ENCODE measurements around the gene BMERB1.

Gene BMERB1

GRCh38 chr16:15519790-15520189, 85.4 kb downstream of the BMERB1 start:
- H3K4me3 ChIP-seq (replicated peaks in 1 of 2; ENCODE audit: low read depth in 2 of 2, low read length in 2 of 2) = no peak overlapping the region
- DNase-seq (ENCODE audit: low read depth in 2 of 2) = no peak
- TF ChIP-seq CTCF (IDR thresholded peaks at IDR 0.05; ENCODE audit: low read depth, low read length) = no peak

GRCh38 chr16:15521390-15521757, 87.0 kb downstream of the BMERB1 start:
- no peak overlapping the region for H3K4me3 ChIP-seq (replicated peaks in 1 of 2; ENCODE audit: low read depth in 2 of 2, low read length in 2 of 2)
- no peak for DNase-seq (ENCODE audit: low read depth in 2 of 2)
- no peak for TF ChIP-seq CTCF (IDR thresholded peaks at IDR 0.05; ENCODE audit: low read depth, low read length)

DNA sequence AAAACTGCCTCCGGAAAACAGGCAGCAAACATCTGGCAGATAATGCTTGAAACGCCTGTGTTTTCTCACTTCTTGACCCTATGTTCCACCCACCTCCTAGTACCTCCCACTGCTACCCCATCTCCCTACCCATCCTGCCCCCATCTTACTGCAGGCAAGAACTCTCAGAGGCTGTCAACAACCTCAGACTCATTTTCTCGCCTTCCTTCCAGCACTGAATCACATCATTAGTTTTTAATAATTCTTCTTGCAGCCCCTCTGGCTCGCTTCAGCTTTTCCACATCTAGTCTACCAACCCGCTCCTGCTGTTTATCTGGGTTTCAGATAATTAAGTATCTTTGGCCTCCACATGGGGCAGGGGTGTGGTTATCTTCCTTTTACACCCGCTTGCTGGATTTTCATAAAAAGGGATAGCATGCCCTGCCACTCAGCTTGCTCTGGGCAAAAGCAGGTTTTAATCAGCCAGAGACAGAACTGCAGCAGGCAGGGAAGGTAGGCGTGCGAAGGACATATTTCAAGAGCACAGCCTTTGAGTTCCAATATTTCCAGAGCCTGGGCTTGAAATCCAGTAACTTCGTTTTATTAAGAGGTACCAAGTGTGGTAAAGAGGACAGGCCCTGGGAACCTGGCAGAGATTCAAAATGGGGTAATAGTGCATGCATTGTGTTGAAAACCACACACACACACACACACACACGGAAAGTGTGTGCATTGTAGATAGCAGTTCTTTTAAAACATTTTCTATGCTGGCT, 87.5 kb downstream of the BMERB1 start:
- no peak for TF ChIP-seq CTCF (IDR thresholded peaks at IDR 0.05; ENCODE audit: low read depth, low read length)
- peak; percentile 7 to 87 for DNase-seq (ENCODE audit: low read depth in 2 of 2)
- H3K4me3 ChIP-seq (replicated peaks in 1 of 2; ENCODE audit: low read depth in 2 of 2, low read length in 2 of 2) = no peak overlapping the region

- no peak overlapping the region for H3K4me3 ChIP-seq (replicated peaks in 1 of 2; ENCODE audit: low read depth in 2 of 2, low read length in 2 of 2)
- TF ChIP-seq CTCF (IDR thresholded peaks at IDR 0.05; ENCODE audit: low read depth, low read length) = no peak
- no peak for DNase-seq (ENCODE audit: low read depth in 2 of 2)
Observed at GRCh38 chr16:15523092-15523541, 88.7 kb downstream of the BMERB1 start.

DNA sequence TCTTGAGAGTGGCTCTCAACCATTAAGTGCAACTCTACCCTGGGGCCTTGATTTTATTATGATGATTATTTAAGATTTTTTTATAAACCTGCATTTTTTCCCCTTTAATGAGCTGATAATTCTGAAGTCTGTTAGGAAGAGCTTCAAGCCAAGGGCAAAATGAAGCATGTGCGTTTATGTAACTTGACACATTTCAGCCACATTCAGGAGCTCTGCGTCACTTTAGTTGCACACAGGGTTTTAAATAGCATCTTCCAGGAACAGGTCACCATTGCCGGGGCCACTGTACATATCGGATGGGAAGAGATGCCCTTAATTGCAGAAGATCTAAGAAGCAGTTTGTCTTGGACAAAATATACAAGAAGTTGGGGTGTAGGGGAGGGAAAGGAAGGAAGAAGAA, 89.6 kb downstream of the BMERB1 start:
- DNase-seq (ENCODE audit: low read depth in 2 of 2) = no peak
- no peak for TF ChIP-seq CTCF (IDR thresholded peaks at IDR 0.05; ENCODE audit: low read depth, low read length)
- no peak overlapping the region for H3K4me3 ChIP-seq (replicated peaks in 1 of 2; ENCODE audit: low read depth in 2 of 2, low read length in 2 of 2)

GRCh38 chr16:15524966-15525365, 90.6 kb downstream of the BMERB1 start:
- H3K4me3 ChIP-seq (replicated peaks in 1 of 2; ENCODE audit: low read depth in 2 of 2, low read length in 2 of 2) = no peak overlapping the region
- no peak for TF ChIP-seq CTCF (IDR thresholded peaks at IDR 0.05; ENCODE audit: low read depth, low read length)
- no peak for DNase-seq (ENCODE audit: low read depth in 2 of 2)

- H3K4me3 ChIP-seq (replicated peaks in 1 of 2; ENCODE audit: low read depth in 2 of 2, low read length in 2 of 2) = no peak overlapping the region
- DNase-seq (ENCODE audit: low read depth in 2 of 2) = no peak
- TF ChIP-seq CTCF (IDR thresholded peaks at IDR 0.05; ENCODE audit: low read depth, low read length) = no peak
Observed at GRCh38 chr16:15526097-15526496, 91.7 kb downstream of the BMERB1 start.

All from cardiac fibroblast (primary cell).